ENCODE results near the gene HTR5A.

Gene HTR5A

DNA sequence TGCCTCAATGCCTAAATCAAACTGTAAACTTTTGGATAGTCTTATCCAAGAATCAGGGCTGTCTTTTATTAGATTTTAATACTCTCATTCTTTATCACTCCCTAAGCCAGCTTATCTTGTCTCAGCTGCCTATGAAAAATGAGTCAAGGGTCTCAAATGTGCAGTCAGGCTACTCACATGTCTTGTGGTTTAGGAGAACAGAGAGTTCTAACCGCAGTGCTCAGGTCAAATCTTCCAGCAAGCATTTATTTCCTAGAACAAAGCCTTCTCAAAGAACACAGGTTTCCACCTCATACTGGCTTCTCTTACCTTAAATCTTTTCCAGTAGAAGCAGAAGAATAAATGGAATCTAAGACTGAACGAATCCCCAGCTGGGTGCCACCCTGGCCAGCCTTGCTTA is 23.5 kb downstream of the HTR5A start:
- DNase-seq = no peak

- DNase-seq = no peak
Measured at GRCh38 chr7:155094636-155095135, 24.6 kb downstream of the HTR5A start.

DNA sequence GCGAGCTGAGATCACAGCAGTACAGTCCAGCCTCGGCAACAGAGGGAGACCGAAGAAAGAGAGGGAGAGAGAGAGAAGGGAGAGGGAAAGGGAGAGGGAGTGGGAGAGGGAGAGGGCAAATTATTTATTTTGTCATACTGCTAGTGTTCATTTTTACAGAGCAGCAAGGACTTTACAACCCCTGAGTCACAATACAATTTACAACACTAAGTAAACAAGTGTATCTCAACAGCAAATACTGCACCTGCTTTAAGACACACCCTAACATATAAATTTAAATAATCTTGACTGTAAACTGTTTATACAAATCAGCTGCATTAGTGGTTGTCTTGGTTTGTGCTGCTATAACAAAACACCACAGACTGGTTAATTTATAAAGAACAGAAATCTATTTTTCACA is 27.2 kb downstream of the HTR5A start:
- DNase-seq = no peak

GRCh38 chr7:155103839-155104238 is 33.7 kb downstream of the HTR5A start:
- DNase-seq = no peak

- DNase-seq = no peak
Measured at GRCh38 chr7:155104913-155105312, 34.8 kb downstream of the HTR5A start.

- DNase-seq = no peak
Measured at GRCh38 chr7:155106356-155106755, 36.2 kb downstream of the HTR5A start.

DNA sequence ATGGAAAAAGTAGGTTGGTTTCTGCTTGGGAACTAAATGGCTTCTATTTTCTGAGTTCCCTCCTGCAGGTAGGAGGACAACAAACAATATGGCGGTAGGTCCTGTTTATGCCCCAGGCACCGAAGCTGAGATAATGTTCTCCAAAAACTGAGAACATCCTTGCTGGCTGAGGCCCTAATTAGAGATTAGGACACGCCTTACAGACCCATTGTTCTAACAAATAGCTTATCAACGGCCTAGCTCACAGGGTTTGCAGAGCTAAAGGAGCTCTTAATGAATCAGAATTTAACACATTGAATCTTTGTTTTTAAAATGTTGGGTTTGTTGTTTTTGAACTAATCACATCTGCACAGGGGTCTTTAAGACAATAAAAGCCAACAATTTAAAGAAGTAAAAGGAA is 37.0 kb downstream of the HTR5A start:
- DNase-seq = no peak

- DNase-seq = no peak
Measured at GRCh38 chr7:155108144-155108901, 38.2 kb downstream of the HTR5A start.

DNA sequence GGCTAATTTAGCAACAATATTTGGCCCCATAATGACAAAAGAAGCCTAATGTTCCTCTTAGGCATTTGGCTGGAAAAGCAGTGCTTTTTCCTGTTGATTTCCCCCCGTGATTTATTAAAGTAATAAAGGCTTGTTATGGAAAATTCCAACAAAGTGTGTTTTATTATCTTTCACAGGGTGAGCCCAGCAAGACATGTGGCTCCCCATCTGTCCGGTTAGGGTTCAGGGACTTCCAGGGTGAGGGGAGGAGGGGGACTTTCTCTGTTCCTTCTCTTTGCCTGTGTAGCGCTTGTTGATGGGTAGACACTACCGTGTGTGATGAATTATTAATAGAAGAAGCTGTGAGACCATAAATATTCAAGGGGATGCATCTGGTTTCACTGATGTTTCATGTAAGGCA is 39.0 kb downstream of the HTR5A start:
- DNase-seq = no peak

GRCh38 chr7:155115288-155115687 is 45.2 kb downstream of the HTR5A start:
- no peak for DNase-seq

DNA sequence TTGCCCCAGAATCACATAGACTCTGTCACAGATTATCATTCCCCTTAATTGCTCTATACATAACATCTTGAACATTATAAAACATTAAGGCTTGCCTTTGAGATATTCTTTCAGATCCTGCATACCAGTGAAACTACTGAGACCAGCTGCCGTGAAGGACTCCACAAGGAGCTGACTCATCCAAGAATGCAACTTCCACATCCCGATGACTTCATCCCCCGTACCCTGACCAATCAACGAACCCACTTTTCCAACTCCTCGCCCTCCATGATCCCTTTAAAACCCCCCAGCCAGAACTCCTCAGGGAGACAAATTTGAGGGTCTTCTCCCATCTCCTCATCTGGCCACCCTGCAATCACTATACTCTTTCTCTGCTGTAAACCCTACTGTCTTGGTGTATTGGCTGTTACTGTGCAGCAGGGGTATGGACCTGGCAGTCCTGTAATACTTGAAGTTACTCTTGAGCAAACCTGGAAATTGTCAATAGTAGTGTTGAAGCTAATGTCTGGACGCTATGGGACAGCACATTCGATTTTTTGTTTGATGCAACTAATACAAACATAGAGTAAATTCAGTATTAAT is 49.8 kb downstream of the HTR5A start:
- no peak for DNase-seq

DNA sequence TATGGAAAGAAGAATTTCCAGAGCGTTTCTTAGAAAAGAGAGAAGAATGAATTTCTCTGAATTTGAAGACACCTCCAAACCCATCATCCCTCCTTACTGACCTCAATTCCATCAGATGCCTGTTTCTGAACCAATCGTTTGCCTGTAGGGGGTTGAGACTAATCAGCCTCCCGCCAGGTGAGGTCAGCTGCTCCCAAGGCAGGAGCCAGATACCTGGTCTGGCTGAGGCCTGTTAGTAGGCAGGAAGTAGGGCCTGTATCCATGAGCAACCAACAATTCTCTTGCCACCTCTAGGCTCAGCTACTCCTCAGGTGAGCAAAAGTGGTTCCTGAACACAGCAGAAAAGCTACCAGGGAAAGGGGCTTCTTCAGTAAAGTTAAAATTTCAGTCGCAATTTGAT is 50.3 kb downstream of the HTR5A start:
- no peak for DNase-seq

DNA sequence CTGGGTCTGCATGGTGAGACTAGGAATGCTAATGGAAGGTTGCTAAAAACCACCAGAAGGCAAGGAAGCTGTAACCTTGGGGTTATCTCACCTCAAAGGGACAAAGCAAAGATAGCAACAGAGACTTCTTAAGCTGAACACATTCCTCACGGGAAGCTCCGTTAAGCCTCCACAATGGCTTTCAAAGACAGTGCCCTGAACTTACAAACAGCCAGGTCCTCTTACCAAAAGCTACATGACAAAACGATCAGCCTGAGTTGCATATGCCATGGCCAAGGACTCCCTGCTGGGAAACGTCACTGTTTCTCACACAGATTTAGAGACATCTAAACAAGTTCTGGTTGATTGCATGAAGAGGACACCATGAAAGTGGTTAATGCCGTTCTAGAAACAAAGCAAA is 52.7 kb downstream of the HTR5A start:
- DNase-seq = no peak

GRCh38 chr7:155123413-155123812 is 53.3 kb downstream of the HTR5A start:
- no peak for DNase-seq

DNA sequence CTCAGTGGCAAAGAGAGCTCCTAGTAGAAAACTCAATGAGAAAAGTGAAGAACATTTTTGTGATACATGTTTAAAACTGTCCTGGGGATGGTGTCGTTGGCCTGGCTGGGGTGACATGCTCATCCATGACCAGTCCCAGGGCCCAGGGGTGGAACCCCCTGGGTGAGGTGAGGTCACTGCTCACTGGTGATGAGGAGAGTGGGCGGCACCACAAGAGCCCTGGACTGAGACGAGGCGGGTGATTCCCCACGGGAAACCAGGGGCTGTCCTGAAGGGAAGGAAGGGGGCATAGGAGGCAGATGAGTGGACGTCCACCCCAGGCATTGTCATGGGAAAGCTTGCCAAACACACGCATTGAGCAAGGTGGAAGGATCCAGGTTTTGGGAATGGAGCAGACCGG is 54.6 kb downstream of the HTR5A start:
- DNase-seq = no peak

DNA sequence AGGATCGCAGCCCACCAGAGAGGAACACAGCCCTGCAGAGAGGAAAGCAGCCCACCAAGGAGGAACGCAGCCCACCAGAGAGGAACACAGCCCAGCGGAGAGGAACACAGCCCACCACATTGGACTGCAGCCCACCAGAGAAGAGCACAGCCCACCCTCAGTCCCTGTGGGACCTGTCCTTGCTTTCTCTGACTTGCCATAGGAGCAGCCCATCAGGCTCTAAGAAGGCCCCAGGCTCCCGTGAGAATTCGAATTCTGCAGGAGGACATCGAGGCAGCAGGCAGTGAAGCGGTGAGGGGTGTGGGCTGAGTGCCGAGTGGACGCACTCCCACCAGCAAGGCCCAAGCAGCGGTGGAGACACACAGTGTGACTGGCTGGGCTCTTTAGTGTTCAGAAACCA is 59.1 kb downstream of the HTR5A start:
- no peak for DNase-seq

DNA sequence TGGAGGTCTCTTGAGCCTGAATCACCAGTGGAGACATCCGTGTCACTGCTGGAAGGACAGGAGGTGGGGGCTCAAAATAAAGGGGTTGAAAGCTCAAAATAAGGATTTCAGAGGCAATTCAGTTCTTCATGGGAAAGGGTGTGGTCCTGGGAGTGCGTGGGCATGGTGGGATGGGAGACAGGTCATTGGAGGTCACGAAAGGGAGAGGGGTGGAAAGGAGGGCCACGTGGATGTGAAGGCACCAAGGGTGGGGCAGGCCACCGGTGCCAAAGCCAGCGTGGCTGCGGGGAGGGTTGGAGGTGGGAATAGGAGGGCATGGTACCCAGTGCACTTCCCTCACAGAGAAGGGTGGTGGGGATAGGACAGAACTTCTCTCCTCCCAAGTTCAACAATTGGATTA is 59.7 kb downstream of the HTR5A start:
- DNase-seq = no peak

DNA sequence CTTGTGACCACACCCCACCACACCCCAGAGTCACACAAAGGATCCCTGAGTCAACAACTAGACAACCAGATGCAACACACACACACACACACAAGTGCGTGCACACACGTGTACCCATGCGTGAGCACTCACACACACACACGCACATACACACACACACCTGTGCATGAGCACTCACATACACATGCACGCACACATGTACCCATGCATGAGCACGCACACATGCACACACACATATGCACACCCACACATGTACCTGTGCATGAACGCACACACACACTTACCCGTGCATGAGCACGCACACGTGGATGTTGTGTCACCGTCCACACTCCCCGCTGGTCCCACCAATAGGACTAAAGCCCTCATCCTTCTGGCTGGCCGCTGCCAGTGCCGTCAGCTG is 60.4 kb downstream of the HTR5A start:
- DNase-seq = no peak

DNA sequence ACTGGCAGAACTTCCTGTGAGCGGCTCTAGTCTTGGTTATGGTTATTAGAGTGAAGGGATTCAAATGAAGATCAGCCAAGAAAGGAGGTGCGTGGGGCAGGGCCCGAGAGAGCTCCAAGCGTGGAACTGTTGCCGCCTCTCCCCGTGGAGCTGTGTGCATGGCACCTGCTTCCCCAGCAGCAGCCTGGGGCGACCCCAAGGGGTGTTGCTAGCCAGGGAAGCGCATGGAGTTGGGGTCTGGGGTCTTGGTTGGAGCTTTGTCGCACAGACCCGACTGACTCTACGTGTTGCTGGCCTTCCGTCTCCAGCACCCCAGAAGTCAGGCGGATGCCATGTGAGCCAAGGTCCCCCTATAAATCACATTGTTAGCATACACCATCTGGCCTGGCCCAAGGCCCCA is 61.0 kb downstream of the HTR5A start:
- DNase-seq = no peak

GRCh38 chr7:155132431-155132830 is 62.3 kb downstream of the HTR5A start:
- no peak for DNase-seq

DNA sequence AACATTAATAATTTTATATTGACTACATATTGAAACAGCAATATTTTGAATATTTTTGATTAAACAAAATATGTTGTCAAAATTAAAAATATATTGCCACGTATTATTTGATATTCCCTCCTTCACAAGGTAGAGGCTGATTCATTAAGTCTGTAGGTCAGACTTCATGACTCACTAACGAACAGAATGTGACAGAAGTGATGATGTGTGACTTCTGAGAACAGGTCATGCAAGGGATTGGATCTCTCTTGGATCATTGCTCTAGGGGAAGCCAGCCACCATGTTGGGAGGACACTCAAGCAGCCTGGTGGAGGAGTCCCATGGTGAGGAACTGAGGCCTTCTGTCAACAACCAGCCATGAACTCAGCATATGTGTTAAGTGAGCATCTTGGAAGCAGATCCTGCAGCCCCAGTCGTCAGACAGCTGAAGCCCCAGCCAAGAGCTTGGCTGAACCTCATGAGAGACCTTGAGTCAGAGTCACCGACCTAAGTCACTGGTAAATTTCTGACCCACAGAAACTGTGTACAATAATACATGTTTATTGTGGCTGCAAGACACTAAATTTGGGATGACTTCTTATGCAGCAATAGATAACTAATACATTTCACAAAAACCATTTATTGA is 66.6 kb downstream of the HTR5A start:
- DNase-seq = no peak

All from GOT3 (cell line).